BJ (cell line): ENCODE data around the gene DICER1. TPM values are rescaled to one million over a fixed set of nuclear protein-coding genes. Genes with fewer than 3 reads are reported as not detected.

Source experiments
- CTCF ChIA-PET: fragments of 350-600 bp; formaldehyde crosslinking; extraction: SDS; loops from one replicate; lab custom pipeline; 2021; ENCODE audit warnings: antibody characterized with exemption, inconsistent platforms; lab: Yijun Ruan, JAX
- POLR2A ChIA-PET: fragments of 300-600 bp; sonication (Branson Sonifier 250); formaldehyde crosslinking; extraction: SDS; loops from one replicate; lab custom pipeline; 2021; ENCODE audit warnings: antibody characterized with exemption; lab: Charles Lee
- DNase-seq: peaks from one replicate; pipeline ENCODE4 v3.0.0-alpha.2; 2011; ENCODE audit warnings: low read depth
- H3K27me3 ChIP-seq: 2 replicates; pipeline ENCODE4 v1.6.0; 2011; ENCODE audit warnings: low read length; ENCODE audit not compliant: control insufficient read depth, insufficient read depth
- H3K36me3 ChIP-seq: 2 replicates; pipeline ENCODE4 v1.5.1; 2011; ENCODE audit warnings: low read length; ENCODE audit not compliant: control insufficient read depth, insufficient read depth
- H3K4me3 ChIP-seq: 2 replicates; pipeline ENCODE4 v1.5.1; 2011; ENCODE audit warnings: low read depth, mild to moderate bottlenecking, control low read depth, low read length
- CTCF ChIP-seq: IDR thresholded peaks from 2 replicates; pipeline ENCODE4 v1.5.1; 2011; ENCODE audit warnings: low read depth, mild to moderate bottlenecking, control low read depth, inconsistent platforms, low read length, moderate library complexity; ENCODE audit not compliant: insufficient read depth
- polyA plus RNA-seq: library from polyadenylated mRNA; depleted of rRNA; stranded (reverse); fragments of >200 nt; gene quantifications from 2 replicates; pipeline ENCODE4 v1.2.3, GENCODE V29; 2011

The DICER1 gene
- polyA plus RNA-seq, 1 experiment = 15.7 TPM

- POLR2A ChIA-PET = no interaction called here
- TF ChIP-seq CTCF = no peak
Measured at GRCh38 chr14:95062946-95063345, 94.4 kb downstream of the DICER1 start.

GRCh38 chr14:95062220-95062619 is 95.1 kb downstream of the DICER1 start:
- CTCF ChIA-PET = interaction anchor here (1.2 kb wide), 1 partner anchor 64 kb away, joined by 4 read pairs; no protein-coding TSS in a partner anchor
- no peak for TF ChIP-seq CTCF
- POLR2A ChIA-PET = interaction anchor here (0.6 kb wide), 1 partner anchor 449 kb away, joined by 4 read pairs; no protein-coding TSS in a partner anchor

More at GRCh38 chr14:95062946-95063345, 94.4 kb downstream of the DICER1 start:
- CTCF ChIA-PET = interaction anchor here (1.2 kb wide), 1 partner anchor 65 kb away, joined by 4 read pairs; no protein-coding TSS in a partner anchor
- Histone ChIP-seq H3K36me3 (no peaks in the 10 kb centered on the region), H3K27me3 (no peaks in the 10 kb centered on the region), H3K4me3 (no peak overlapping the region)
- DNase-seq = no peak

GRCh38 chr14:95061317-95062093 is 95.8 kb downstream of the DICER1 start:
- no peak for TF ChIP-seq CTCF
- POLR2A ChIA-PET = interaction anchor here (0.6 kb wide), 1 partner anchor 449 kb away, joined by 4 read pairs; no protein-coding TSS in a partner anchor
- Histone ChIP-seq H3K36me3 (no peaks in the 10 kb centered on the region), H3K4me3 (no peak overlapping the region), H3K27me3 (no peaks in the 10 kb centered on the region)
- DNase-seq = no peak
- CTCF ChIA-PET = no interaction called here

More at GRCh38 chr14:95062220-95062619, 95.1 kb downstream of the DICER1 start:
- no peaks in the 10 kb centered on the region for H3K36me3 ChIP-seq
- DNase-seq = no peak
- H3K4me3 ChIP-seq = no peak overlapping the region
- H3K27me3 ChIP-seq = no peaks in the 10 kb centered on the region

GRCh38 chr14:95059126-95059525 is 98.2 kb downstream of the DICER1 start:
- CTCF ChIA-PET = no interaction called here
- DNase-seq = no peak
- Histone ChIP-seq H3K36me3 (no peaks in the 10 kb centered on the region), H3K4me3 (no peak overlapping the region), H3K27me3 (no peaks in the 10 kb centered on the region)
- no peak for TF ChIP-seq CTCF
- POLR2A ChIA-PET = no interaction called here

GRCh38 chr14:95058491-95058890 is 98.8 kb downstream of the DICER1 start:
- POLR2A ChIA-PET = no interaction called here
- DNase-seq = no peak
- CTCF ChIA-PET = no interaction called here
- TF ChIP-seq CTCF = no peak
- H3K27me3 ChIP-seq = no peaks in the 10 kb centered on the region
- no peak overlapping the region for H3K4me3 ChIP-seq
- no peaks in the 10 kb centered on the region for H3K36me3 ChIP-seq
